Endothelial cell of hepatic sinusoid (primary cell): ENCODE data around the gene JUP.
"Not testable (repeated sequence)": the region's sequence is repeated elsewhere in the genome, so short reads cannot be mapped to it uniquely, and the experiment has no call there.

Experiments
- in situ Hi-C: cut with HindIII; loops from 2 replicates; pipeline ENCODE4 v1.10.0; 2017; ENCODE audit warnings: low sequenced_read_pairs

Gene JUP

DNA sequence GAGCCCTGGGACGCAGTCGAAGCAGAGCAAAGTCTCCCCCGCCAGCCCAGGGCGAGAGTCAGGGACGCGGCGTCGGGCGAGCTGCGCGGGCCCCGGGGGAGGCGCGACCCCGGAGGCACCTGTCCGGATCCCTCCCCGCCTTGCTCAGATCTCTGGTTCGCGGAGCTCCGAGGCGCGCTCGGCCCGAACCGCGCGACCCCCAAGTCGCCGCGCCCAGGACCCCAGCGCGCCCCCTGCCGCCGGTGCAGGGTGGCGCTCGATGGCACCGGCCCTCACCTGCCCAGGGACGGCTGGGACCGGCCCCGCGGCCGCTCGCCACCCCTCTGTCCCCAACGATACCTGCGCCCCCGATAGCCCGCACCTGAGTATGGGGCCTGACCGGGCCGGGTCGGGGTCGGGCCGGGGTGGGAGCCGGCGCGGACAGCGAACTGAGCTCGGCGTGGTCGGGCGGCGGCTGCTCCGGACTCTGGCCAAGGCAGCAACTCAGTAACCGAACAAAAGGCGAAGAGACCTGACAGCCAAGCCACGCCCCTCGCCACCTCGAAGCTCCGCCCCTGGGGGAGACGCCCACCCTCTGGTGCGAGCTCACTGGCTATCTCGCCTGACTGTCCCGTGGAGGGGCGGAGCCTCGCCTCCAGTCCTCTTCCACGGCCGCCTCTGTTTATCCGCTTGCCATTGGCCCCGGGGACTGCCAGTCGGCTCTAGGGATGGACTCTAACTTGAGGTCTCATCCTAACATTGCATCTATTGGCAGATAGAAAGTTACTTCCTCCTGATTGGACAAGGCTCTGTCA is at the start of gene JUP:
TSS of gene JUP (minus strand) at position 485 of the 794 bp plus-strand sequence. CDS start 14,857 bp downstream, outside the sequence.
- in situ Hi-C loops, result no loop called here

DNA sequence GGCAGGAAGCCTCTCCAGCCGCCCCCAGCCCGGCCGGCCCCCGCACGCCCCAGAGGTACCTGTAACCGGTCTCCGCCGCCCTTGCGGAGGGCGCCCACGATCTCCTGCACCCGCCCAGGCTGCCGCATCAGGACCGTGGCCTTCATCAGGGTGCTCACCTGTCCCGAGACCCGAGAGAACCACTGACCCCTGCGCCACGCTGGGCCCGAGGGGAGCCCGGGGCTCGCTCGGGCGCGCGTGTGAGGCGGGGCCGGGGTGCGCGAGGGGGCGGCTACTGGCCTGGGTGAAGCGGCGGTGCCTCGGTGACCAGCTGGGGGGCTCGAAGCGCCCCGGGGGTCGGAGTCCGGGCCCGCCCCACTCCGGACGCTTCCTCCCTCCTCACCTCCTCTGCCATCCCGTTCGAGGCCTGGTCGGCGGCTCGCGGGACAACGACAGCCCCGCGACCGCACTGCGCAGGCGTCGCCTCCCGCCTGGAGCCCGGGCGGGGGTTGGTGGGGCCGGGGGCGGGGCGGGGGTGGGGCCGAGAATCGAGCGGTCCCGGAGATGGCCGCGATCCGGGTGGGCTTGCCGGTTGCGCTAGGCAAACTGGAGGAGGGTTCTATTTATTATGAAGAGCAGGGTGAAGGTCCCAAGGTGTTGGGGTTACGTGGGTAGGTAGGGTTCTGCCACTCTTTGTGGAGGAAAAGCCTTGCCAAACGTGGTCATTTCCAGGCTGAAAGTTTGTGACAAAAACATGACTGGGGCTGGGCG is 49.5 kb upstream of the JUP start, which contains the start of gene NT5C3B:
TSS of gene NT5C3B (minus strand) at position 433 of the 750 bp plus-strand sequence. CDS start at position 394, 39 bp downstream.
- in situ Hi-C loops, result no loop called here

- in situ Hi-C loops, result no loop called here
Observed at GRCh38 chr17:41835214-41835799, 48.8 kb upstream of the JUP start.

- in situ Hi-C loops, result not testable (repeated sequence)
Observed at GRCh38 chr17:41829961-41830360, 43.5 kb upstream of the JUP start.

GRCh38 chr17:41825175-41825845 is 38.8 kb upstream of the JUP start:
- in situ Hi-C loops, result no loop called here

DNA sequence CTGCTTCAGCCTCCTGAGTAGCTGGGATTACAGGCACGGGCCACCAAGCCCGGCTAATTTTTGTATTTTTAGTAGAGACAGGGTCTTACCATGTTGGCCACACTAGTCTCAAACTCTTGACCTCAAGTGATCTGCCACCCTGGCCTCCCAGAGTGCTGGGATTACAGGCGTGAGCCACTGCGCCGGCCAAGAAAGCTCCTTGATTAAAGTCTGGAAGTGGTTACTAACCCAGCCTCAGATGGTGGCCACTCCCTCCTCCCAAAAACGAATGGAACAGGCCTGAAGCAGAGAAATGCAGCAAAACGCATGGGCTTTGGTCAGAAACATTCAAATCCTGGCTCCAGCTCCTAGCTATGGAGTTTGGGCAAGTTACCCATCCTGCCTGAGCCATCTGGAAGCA is 37.6 kb upstream of the JUP start:
- in situ Hi-C loops, result no loop called here

GRCh38 chr17:41823580-41823979 is 37.1 kb upstream of the JUP start:
- in situ Hi-C loops, result no loop called here

DNA sequence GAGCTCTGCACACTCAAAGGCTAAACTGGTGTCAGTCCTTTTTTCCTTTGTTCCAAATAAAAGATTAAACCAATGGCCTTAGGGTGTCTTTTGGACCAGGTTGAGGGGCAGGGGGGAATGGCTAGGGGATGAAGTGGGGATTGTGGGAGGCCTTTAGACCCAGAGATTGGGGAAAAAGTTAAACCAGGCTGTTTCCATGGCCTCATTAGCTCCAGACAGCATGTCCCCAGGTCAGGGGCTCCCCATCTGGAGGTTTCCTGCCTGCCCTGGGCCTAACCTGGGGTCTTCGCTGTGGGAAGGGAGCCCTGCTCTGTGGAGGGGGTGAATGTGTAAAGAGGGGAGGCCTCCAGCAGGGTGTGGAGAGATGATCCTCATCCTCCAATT is 36.6 kb upstream of the JUP start:
- in situ Hi-C loops, result no loop called here

- in situ Hi-C loops, result no loop called here
Observed at GRCh38 chr17:41822216-41823140, 36.0 kb upstream of the JUP start.

GRCh38 chr17:41821776-41822175 is 35.3 kb upstream of the JUP start:
- in situ Hi-C loops, result no loop called here

DNA sequence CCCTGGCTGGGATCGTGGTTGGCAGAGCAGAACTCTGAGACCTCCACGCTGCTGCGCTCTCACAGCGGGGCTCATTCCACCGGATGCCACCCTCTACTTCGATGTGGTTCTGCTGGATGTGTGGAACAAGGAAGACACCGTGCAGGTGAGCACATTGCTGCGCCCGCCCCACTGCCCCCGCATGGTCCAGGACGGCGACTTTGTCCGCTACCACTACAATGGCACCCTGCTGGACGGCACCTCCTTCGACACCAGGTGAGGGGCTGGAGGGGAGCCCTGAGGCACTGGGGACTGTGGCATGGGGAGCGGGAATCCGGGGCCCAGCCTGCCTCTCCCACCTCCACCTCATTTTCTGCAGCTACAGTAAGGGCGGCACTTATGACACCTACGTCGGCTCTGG is 31.5 kb upstream of the JUP start:
- in situ Hi-C loops, result no loop called here

DNA sequence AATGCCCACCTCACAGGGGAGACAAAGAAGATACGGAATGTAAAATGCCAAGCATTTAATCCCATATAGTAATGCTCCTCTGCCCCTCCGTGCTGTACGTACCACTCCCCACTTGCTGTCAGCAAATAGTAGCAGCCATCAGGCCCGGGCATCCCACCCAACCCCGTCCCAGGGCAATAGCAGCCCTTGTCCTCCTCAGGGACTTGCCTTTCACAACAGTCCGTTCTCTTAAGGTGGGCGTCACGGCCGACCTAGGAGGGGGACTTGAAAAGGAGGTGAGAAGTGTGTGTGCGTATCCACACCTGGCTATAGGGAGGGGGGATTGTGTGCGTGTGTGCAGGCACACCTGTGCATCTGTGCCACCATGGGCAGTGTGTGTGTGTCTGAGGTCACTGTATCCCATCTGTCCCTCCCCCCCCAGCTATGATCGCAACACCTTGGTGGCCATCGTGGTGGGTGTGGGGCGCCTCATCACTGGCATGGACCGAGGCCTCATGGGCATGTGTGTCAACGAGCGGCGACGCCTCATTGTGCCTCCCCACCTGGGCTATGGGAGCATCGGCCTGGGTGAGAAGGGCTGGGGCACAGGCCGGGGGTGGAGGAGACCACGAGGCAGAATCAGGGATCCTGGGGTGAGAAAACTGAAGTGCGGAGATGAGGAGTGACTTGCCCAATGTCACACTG is 30.3 kb upstream of the JUP start:
- in situ Hi-C loops, result no loop called here

DNA sequence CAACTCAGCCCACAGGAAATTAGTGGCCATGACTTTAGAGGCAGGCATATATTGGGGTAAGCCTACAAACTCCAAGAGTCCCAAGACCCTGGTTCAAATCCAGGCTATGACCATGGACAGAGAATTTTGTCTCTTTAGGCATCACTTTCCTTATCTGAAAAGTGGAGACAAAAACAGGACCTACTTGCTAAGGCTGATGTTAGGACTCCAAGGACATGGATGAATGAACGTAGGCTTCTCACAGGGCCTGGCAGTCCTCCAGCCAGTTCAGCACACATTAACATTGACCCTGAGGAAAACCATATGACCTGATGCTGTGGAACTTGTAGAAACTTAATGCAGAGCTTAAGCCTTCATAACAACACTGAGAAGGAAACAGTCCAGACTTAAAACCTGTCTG is 27.7 kb upstream of the JUP start:
- in situ Hi-C loops, result no loop called here

DNA sequence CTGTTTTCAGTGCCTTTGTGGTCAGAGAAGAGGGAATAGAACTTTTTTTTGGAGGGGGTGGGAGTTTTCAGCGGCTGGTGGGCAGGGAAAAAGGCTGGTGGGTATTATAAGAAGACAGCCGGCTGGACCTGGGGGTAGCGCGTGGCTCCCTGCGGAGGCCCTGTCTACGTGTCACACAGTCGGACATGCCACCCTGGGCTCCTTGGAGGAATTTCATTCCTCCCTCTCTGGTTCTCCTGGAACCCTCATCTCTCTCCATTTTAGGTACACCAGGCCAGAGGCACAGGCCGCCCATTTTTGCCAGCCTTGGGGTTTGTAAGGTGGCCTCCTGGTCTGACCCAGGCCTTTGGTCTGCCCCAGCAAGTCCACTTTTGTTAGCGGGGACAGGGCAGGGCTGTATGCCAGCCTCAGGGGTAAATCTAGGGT is 27.2 kb upstream of the JUP start:
- in situ Hi-C loops, result no loop called here

DNA sequence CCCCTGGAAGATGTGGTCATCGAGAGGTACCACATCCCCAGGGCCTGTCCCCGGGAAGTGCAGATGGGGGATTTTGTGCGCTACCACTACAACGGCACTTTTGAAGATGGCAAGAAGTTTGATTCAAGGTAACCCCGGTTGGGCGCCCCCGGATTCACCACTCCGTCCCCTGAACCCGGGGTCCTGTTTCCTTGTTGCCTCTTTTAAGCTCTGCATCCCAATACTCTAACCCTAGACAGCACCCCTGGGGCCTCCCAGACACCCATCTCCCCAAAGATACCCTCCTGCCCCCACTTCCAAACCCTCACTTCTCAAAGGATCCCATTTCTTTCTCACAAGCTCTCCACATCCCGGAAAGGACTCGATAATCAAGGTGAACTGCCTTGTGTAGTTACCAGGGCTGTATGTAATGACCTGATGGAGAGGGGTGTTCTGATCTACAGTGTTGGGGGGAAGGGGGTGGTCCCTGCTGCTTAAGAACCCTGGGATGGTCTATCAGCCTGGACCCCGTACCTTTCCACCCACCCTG is 26.7 kb upstream of the JUP start:
- in situ Hi-C loops, result no loop called here

DNA sequence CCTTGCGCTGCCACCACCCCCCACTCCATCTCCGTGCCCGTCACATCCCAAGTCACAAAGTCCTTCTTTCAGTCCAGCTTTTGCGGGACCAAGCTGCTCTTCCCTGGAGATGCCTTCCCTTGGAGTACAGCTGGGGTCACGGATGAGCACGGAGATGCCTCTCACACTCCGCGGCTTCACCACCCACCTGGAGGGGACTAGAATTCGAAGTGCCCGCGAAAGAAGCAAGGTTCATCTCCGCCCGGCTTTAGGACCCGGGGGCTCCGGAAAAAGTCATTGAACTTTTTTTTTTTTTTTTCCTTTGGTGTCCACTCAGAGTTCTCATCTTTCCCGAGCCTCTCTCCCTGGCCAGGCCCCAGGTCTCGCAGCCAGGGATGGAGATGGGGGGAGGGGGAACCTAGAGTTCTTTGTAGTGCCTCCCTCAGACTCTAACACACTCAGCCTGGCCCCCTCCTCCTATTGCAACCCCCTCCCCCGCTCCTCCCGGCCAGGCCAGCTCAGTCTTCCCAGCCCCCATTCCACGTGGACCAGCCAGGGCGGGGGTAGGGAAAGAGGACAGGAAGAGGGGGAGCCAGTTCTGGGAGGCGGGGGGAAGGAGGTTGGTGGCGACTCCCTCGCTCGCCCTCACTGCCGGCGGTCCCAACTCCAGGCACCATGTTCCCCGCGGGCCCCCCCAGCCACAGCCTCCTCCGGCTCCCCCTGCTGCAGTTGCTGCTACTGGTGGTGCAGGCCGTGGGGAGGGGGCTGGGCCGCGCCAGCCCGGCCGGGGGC is 26.1 kb upstream of the JUP start, which contains the start of gene FKBP10:
TSS of gene FKBP10 (plus strand) at position 624 of the 771 bp plus-strand sequence. CDS start at position 655, 31 bp downstream.
- in situ Hi-C loops, result no loop called here

DNA sequence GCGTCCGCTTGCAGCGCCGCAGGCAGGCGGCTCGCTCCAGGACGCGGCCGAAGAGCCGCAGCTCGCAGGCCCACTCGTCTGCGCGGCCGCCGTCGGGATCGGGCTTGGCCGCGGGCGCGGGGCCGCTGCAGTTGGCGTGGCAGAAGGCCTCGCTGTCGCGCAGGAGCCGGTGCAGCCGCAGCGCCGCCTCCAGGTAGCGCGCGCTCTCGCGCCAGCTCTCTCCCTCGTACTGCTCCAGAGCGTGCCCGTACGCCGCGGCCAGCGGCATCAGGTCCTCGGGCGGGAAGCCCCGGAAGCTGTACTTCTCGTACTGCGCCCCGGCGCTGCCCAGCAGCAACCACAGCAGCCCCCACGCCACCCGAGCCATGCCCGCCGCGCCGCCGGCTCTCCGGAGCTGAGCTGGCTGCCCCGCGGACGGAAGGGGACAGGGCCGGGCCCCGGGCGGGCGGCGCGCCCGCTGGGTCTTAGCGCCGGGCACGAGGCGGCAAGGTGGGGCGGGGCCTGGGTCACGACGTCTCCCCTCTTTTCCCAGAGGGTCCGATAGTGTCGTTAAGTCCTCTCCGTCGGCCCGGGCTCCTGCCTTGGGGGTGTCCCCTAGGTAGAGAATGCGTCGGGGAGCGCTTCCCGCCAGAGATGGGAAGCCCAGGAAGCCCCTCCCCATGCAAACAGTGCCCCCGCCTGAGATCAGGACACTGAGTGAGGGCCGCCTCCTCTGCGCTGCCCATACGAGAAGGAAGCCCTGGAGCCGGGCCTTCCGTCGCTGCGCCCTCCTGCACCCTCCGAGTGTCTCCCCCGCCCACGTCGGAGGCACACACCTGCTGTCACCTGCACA is 25.3 kb upstream of the JUP start, which contains the start of gene P3H4:
TSS of gene P3H4 (minus strand) at position 401 of the 832 bp plus-strand sequence. CDS start at position 367, 34 bp downstream.
- in situ Hi-C loops, result no loop called here
